Heart left ventricle (tissue), 16 donors: Measurements from ENCODE around the gene TBCE. TPM values are rescaled to one million over a fixed set of nuclear protein-coding genes. Genes with fewer than 3 reads are reported as not detected.

Source experiments
- ATAC-seq, 4 donors: fragments of 200-7000 bp; cut with Tn5 transposase; one replicate each; pipeline ENCODE4 v1.9.1; 2020 to 2022; ENCODE audit warnings: moderate library complexity in 4 of 4, mild to moderate bottlenecking in 3 of 4, moderate number of reproducible peaks in 1 of 4
- DNase-seq, 5 donors: peaks; one replicate each; pipeline ENCODE4 v3.0.0-alpha.2; 2020
- H3K27ac ChIP-seq, 12 donors: fragments of 200-600 bp; sonication (generic) in 4 of 12; one replicate each; pipeline versions ENCODE4 v1.5.0 to v1.8.0; 2016 to 2022; ENCODE audit warnings: mild to moderate bottlenecking in 2 of 12
- H3K27me3 ChIP-seq, 9 donors: fragments of 200-600 bp; sonication (generic) in 2 of 9; one replicate each; pipeline versions ENCODE4 v1.5.1 to v1.8.0; 2016 to 2022; ENCODE audit warnings: mild to moderate bottlenecking in 3 of 9
- H3K36me3 ChIP-seq, 9 donors: fragments of 200-600 bp; sonication (generic) in 2 of 9; one replicate each; pipeline versions ENCODE4 v1.5.0 to v1.8.0; 2018 to 2022; ENCODE audit warnings: mild to moderate bottlenecking in 2 of 9
- H3K4me1 ChIP-seq, 12 donors: fragments of 200-600 bp; sonication (generic) in 4 of 12; one replicate each; pipeline versions ENCODE4 v1.5.0 to v1.8.0; 2016 to 2022; ENCODE audit warnings: mild to moderate bottlenecking in 3 of 12
- H3K4me3 ChIP-seq, 12 donors: fragments of 200-600 bp; sonication (generic) in 4 of 12; one replicate each; pipeline versions ENCODE4 v1.5.0 to v1.8.0; 2017 to 2022; ENCODE audit warnings: mild to moderate bottlenecking in 9 of 12, moderate library complexity in 4 of 12
- H3K9me3 ChIP-seq, 12 donors: fragments of 200-600 bp; sonication (generic) in 4 of 12; one replicate each; pipeline versions ENCODE4 v1.5.0 to v1.8.0; 2016 to 2022; ENCODE audit warnings: mild to moderate bottlenecking in 1 of 12
- POLR2A ChIP-seq, 2 donors: fragments of 450-650 bp; IDR thresholded peaks; one replicate each; pipeline ENCODE4 v1.6.1; 2017; ENCODE audit warnings: antibody characterized with exemption in 2 of 2, mild to moderate bottlenecking in 2 of 2, moderate library complexity in 2 of 2
- WGBS, 4 donors: extraction: QIAGEN DNeasy Blood & Tissue Kit in 2 of 4; methylation state at CpG; one replicate each; pipeline versions ENCODE4 v1.1.5 to v1.1.7; 2013 to 2018; 5-methylcytosine and 5-hydroxymethylcytosine counted together
- intact Hi-C, 10 donors: fragments of 100-400 bp; cut with DNase I; formaldehyde crosslinking; loops; one replicate each; pipeline versions ENCODE4 v1.11.1 to v1.14.2; 2022
- polyA plus RNA-seq, 2 donors: library from polyadenylated mRNA; stranded (reverse); fragments of 200-250 nt; gene quantifications; one replicate each; pipeline ENCODE4 v1.2.3, GENCODE V29; 2013
- total RNA-seq, 9 donors: library from RNA; depleted of rRNA in 2 of 9; stranded (reverse); fragments of >200 nt in 2 of 9; fragmentation: NEBNext Ultra II Directional in 3 of 9; extraction: Animal tissue kit (Norgen Biotek cat#: 25700) in 3 of 9; gene quantifications; one replicate each; pipeline versions ENCODE4 v1.1.0 to v1.2.4, GENCODE V29; 2016 to 2023
- TF ChIP-seq, protein P1 (sequence below), 12 donors: fragments of 200-600 bp; sonication (generic) in 4 of 12; IDR thresholded peaks; one replicate each; pipeline versions ENCODE4 v1.5.0 to v1.8.0; 2018 to 2022; ENCODE audit warnings: antibody characterized with exemption in 12 of 12, mild to moderate bottlenecking in 5 of 12
- donor health status: ischemic (EF 13 %, LVEDD 7.1; RV severe dilation, severe dysfunction).
- donor health status: healthy with polysubstance abuse.
- donor health status: DM: no; HTN: yes; CAD: no.
- donor health status: DM: no; HTN: no; CAD: no.
- donor health status: ischemic (EF 25% LVEDD 6.9; RV normal size, moderate dysfunction).
- donor health status: ischemic (EF 25% LVEDD 5.7; RV mildly dilated, moderate dysfunction).
- donor health status: healthy.
- donor health status: DM: yes; HTN: yes; CAD: no.
- donor health status: ischemic (EF 35%, LVEDD 5.7; RV mildly dilated, moderate dysfunction).
- donor health status: nonischemic (EF 11% LVEDD 7.7; RV severe dilation, severe dysfunction).
- donor health status: DM: yes; HTN: yes; CAD: no.
- donor health status: PGD.
- donor health status: ischemic (EF 29% LVEDD 5.4; RV normal size, mild dysfunction).
- donor health status: nonischemic (EF 23%, LVEDD 6.1; RV moderate dilation, normal function).

The TBCE gene
- total and polyA plus RNA-seq, 11 donors: 15.2 to 39.5 (median 18.2) TPM

DNA sequence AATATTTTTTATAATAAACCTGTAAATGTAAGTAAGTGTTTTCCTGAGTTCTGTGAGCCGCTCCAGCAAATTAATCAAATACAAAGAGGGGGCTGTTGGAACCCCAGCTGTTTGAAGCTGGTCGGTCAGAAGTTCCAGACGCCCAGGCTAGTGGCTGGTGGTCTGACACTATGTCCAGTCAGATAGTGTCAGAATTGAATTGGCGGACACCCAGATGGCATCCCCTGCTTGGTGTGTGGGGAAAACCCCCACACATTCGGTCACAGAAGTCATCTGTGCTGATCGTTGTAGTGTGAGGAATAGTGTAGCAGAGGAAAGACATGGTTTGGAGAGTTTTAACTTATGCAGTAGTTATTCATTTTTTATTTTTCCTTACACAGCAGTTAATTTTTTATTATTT lies 32.4 kb downstream of the TBCE start:
- H3K9me3 ChIP-seq: no peaks in the 10 kb centered on the region
- no peaks in the 10 kb centered on the region for H3K4me1 ChIP-seq
- H3K4me3 ChIP-seq: no peak overlapping the region
- no peak for TF ChIP-seq POLR2A (IDR thresholded peaks at IDR 0.05)
- TF ChIP-seq, protein P1, sequence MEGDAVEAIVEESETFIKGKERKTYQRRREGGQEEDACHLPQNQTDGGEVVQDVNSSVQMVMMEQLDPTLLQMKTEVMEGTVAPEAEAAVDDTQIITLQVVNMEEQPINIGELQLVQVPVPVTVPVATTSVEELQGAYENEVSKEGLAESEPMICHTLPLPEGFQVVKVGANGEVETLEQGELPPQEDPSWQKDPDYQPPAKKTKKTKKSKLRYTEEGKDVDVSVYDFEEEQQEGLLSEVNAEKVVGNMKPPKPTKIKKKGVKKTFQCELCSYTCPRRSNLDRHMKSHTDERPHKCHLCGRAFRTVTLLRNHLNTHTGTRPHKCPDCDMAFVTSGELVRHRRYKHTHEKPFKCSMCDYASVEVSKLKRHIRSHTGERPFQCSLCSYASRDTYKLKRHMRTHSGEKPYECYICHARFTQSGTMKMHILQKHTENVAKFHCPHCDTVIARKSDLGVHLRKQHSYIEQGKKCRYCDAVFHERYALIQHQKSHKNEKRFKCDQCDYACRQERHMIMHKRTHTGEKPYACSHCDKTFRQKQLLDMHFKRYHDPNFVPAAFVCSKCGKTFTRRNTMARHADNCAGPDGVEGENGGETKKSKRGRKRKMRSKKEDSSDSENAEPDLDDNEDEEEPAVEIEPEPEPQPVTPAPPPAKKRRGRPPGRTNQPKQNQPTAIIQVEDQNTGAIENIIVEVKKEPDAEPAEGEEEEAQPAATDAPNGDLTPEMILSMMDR (IDR thresholded peaks at IDR 0.05): no peak
- DNase-seq: no peak
- H3K36me3 ChIP-seq: peaks cover 0 to 15% (median 10%) of the 10 kb centered on the region in 9 donors
- H3K27ac ChIP-seq: no peak overlapping the region
- H3K27me3 ChIP-seq: no peaks in the 10 kb centered on the region
- intact Hi-C loops: loop anchor here in 1 of 10 donors (10.0 kb wide), 1 partner anchor 65 kb away; no protein-coding TSS in a partner anchor
- 68 to 69% (median 69%) methylated on average over 6 of the region's 6 CpGs for WGBS, 4 donors
- ATAC-seq: no peak

DNA sequence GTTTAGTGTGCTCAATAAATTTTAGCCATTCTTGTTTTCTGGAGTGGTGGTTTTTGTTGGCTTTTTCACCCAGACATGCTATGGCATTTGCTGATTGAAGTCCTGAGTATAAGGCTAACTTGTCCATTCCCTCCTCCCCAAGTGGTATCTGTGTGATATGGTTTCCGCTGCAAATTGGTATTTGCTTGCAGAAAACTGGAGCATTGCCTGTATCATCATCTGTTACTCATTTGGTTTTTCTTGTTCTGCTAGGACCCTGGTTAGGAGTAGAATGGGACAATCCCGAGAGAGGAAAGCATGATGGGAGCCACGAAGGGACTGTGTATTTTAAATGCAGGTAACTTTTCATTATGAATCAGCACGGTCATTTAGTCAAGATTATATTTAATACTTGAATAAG lies 34.0 kb downstream of the TBCE start:
- Histone ChIP-seq H3K4me1 (no peaks in the 10 kb centered on the region), H3K27me3 (no peaks in the 10 kb centered on the region), H3K4me3 (no peak overlapping the region), H3K9me3 (no peaks in the 10 kb centered on the region), H3K27ac (no peak overlapping the region), H3K36me3 (peaks cover 0 to 20% (median 12%) of the 10 kb centered on the region in 9 donors)
- no peak for DNase-seq
- no peak for TF ChIP-seq POLR2A (IDR thresholded peaks at IDR 0.05)
- TF ChIP-seq, protein P1 (IDR thresholded peaks at IDR 0.05): no peak
- WGBS, 4 donors: 88 to 94% (median 91%) methylated on average over 4 of the region's 4 CpGs
- no peak for ATAC-seq
- intact Hi-C loops: loop anchor here in 1 of 10 donors (10.0 kb wide), 1 partner anchor 66 kb away; no protein-coding TSS in a partner anchor

DNA sequence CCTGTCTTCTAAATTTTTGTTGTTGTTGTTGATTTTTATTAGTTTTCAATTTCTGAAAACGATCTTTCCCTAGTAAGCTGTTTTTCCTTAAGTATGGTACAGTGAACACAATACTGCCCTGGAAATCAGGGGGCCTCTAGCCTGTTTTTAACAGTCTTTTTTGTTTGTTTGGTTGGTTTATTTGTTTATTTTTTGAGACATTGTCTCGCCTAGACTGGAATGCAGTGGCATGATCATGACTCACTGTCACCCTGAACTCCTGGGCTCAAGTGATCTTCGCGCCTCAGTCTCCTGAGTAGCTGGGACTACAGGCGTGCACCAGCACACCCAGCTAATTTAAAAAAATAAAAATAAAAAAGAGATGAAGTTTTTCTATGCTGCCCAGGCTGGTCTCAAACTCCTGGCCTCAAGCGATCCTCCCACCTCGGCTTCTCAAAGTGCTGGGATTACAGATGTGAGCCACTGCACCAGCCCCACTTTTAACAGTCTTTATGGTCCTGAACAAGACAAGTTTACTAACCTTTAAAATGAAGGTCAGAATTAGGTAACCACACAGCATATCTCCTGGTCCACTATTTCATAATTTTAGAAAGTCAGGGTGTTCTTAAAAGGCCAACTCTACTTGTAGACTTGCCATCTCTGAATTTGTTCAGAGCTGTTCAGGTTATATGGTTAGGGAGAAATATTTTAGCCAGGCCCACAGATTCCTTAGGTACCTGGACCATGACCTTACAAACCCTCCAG lies 35.4 kb downstream of the TBCE start:
- ATAC-seq: no peak
- intact Hi-C loops: loop anchor here in 1 of 10 donors (10.0 kb wide), 1 partner anchor 68 kb away; no protein-coding TSS in a partner anchor

GRCh38 chr1:235403593-235403992 lies 36.4 kb downstream of the TBCE start:
- Histone ChIP-seq H3K36me3 (peaks cover 0 to 20% (median 12%) of the 10 kb centered on the region in 9 donors), H3K27me3 (no peaks in the 10 kb centered on the region), H3K27ac (no peak overlapping the region), H3K4me1 (peaks cover 0 to 6% (median 0%) of the 10 kb centered on the region in 12 donors), H3K4me3 (no peak overlapping the region), H3K9me3 (no peaks in the 10 kb centered on the region)
- no peak for TF ChIP-seq POLR2A (IDR thresholded peaks at IDR 0.05)
- intact Hi-C loops: loop anchor here in 1 of 10 donors (10.0 kb wide), 1 partner anchor 69 kb away; no protein-coding TSS in a partner anchor
- 94 to 100% (median 99%) methylated on average over 1 of the region's 1 CpG for WGBS, 4 donors
- ATAC-seq (no peak), DNase-seq (no peak)

More for the DNA sequence above, 35.4 kb downstream of the TBCE start:
- H3K4me1 ChIP-seq: no peaks in the 10 kb centered on the region
- H3K27ac ChIP-seq: no peak overlapping the region
- peaks cover 0 to 20% (median 12%) of the 10 kb centered on the region in 9 donors for H3K36me3 ChIP-seq
- TF ChIP-seq POLR2A (IDR thresholded peaks at IDR 0.05): no peak
- TF ChIP-seq, protein P1 (IDR thresholded peaks at IDR 0.05): no peak
- H3K4me3 ChIP-seq: no peak overlapping the region
- no peak for DNase-seq
- H3K9me3 ChIP-seq: no peaks in the 10 kb centered on the region
- WGBS, 4 donors: 93 to 96% (median 95%) methylated on average over 7 of the region's 7 CpGs
- H3K27me3 ChIP-seq: no peaks in the 10 kb centered on the region
